ENCODE results near the gene PBX4.
A peak's percentile ranks its signal among the peaks of the same experiment; 100 is the strongest.

PBX4 gene

DNA sequence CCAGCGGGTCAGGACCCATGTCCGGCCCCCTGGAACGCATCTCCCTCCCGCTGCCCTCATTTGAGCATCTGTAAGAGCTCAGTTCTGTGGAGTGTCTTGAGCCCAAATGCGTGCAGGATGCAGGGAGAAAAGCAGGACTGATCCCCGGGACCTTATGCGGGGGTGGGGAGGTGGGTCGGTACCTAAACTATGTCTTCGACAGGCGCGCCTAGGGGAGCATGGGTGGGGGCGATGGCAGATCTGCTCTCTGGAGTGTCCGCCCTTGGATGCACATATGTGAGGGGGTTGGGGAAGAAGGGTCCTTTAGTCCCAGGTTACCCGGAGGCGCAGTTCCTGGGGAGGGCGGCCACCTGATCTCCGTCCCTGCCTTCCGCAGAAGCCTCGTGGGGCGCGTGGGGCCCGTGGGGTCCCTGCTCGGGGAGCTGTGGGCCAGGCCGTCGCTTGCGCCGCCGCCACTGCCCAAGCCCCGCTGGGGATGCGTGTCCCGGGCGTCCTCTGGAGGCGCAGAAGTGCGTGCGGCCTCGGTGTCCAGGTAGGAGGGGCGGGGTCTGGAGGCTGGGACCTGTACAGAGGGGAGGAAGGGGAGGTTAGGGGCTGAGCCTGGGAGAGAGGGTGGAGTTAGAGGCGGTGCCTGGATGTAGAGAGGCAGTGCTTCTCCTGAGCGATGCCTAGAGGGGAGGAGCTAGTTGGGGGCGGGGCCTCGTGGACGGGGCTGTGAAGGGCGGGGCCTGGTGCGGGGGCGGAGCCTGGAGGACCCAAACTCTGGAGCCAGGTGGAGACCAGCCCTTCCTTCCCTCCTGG is 77.6 kb downstream of the PBX4 start:
- peak; percentile 38 for DNase-seq (ENCODE audit: low read depth, low spot score)

DNA sequence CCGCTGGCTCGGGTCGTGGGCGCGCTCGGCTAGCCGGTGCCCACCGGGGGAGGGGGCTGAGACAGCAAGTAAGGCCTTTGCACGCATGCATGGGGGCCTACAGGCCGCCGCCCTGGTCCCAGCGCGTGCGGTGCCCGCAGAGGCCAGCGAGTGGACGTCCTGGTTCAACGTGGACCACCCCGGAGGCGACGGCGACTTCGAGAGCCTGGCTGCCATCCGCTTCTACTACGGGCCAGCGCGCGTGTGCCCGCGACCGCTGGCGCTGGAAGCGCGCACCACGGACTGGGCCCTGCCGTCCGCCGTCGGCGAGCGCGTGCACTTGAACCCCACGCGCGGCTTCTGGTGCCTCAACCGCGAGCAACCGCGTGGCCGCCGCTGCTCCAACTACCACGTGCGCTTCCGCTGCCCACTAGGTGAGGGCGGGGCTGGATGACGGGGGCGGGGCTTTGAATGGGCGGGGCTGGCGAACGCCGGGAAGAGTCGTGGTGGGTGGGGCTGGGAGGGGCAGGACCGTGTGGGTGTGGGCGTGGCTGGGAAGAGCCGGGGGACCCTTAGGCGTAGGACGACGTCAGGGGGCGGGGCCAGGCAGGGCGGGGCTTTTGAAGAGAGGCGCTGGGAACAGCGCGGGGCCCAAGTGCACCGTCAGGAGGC is 78.3 kb downstream of the PBX4 start:
- DNase-seq (ENCODE audit: low read depth, low spot score), result peak; percentile 26

DNA sequence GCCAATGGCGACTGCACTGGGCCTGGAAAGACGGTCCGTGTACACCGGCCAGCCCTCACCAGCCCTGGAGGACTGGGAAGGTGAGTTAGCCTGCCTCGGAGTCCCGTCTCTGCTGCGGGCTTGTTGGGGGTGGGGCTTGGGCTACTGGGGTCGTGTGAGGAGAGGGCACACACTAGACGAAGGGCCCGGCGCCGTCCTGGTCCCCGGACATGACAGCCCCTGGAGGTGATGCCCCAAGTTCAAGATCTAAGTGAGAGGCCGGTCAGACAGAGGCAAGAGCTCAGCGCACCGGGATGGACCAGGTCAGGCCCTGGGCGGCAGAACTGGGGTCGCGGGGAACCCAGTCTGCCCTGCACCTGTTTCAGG is 78.8 kb downstream of the PBX4 start:
- no peak for DNase-seq (ENCODE audit: low read depth, low spot score)

DNA sequence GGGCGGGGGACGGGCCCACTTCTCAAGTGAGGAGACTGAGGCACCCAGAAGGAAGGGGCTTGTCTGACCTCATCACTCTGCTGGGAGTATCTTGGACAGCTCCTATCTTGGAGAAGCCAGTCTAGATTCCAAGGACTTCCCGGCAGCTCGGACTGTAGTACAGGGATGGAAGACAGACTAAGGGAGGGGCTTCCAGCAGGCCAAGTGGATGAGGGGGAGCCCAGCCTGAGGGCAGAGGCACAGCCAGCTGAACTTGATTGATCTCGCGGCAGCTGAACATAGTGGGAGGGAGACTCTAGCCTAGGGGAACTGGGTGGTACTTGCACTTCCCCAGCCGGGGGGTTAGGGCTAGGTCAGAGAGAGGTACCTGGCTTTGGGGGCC is 79.7 kb downstream of the PBX4 start:
- no peak for DNase-seq (ENCODE audit: low read depth, low spot score)

DNA sequence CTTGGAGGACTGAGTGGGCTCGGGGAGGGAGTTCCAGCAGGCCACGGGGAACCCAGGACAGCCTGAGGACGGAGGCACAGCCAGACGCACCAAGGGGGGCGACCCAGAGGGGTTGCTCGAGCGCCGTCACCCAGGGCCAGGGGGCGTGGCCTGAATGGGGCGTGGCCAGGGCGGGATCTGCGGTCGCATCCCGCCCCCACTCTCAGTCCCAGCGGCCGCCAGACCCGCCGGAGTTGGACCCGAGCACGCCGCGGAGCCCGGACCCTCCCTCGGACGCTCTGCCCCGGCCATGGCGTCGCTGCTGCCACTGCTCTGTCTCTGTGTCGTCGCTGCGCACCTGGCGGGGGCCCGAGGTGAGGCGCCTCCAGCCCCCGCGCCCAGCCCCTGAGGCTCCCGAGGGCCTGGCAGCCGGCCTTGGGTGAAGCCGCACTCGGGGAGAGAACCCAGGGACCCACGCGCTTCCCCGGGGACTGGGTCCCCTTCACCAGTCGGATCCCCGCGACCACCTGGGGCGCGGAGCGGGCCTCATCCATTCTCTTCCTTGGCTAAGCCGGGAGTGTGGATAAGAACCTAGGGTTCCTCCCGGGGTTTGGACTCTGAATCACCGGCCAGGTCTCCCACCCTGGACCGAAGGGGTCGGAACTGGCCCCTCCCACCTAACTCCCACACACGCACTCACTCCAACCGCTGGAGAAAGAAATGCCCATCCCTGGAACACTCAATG is 80.3 kb downstream of the PBX4 start, which contains the start of gene CILP2:
Gene CILP2, plus strand, starts transcription at position 205 of the 724 bp plus-strand sequence. Its CDS starts 85 bp downstream, at position 290.
- DNase-seq (ENCODE audit: low read depth, low spot score), result no peak

DNA sequence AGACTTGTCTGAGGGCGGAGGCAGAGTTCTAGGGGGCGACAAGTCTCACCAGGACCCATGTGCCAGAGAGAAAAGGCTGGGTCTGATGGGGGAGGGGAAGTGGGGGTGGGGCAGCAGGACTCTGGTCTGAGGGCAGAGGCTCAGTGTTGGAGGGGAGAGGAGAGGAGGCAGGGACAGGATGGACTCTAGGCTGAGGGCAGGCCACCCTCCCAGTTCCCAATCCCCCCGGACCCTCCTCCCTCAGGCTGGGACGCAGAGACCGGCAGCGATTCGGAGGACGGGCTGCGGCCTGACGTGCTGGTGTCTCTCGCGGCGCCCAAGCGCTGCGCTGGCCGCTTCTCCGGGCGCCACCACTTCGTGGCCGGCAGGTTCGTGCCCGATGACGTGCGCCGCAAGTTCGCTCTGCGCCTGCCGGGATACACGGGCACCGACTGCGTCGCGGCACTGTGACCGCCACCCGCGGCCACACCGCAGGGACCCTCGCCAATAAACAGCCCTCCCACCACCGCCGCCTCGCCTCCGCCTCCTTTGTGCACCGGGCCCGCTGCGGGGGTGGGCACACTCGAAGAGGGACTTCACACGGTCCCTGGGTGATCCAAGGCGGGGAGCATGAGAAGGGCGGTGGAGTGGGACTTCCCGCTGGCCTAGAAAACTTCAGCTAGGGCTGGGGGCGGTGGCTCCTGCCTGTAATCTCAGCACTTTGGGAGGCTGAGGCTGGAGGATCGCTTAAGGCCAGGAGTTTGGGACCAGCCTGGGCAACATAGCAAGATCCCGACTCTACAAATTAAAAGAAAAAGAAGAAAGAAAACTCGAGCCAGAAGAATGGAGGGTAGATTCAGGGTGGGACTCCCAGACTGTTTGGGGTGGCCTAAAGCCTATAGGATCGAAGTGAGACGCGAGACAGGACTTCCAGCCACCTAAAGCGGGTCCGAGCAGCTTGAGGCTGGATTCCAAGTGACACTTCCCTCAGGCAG is 81.1 kb downstream of the PBX4 start:
- no peak for DNase-seq (ENCODE audit: low read depth, low spot score)

DNA sequence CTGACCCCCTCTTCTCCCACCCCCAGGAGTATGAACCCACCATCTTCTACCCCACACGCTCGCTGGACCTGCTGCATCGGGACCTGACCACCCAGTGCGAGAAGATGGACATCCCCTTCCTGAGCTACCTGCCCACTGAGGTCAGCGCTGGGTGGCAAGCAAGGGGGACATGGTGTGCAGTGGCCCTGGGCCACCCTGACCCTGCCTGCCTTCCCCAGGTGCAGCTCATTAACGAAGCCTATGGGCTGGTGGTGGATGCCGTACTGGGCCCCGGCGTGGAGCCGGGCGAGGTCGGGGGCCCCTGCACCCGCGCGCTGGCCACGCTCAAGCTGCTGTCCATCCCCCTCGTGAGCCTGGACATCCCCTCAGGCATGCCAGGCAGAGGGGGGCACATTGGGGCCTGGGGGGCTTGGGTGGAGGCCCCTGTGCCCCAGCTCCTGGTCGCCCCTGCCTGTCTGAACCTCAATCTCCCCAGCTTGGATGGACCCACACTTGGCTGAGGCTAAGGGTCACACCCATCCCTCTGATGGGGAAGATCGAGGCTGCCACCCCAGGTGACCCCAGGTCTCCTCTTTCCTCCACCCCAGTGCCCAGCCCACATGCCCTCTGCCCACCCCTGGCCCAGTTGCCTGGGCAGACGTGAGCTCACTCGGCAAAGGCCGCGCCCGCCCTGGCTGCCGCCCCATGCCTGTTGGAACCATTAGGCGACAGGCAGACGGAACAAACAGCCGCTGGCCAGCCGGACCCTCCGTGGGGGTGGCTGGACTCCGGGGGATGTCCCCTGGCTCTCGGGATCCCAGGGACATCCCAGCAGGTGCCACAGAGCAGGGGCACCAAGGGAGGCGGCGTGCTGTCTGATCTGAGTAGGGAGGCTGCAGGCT is 82.9 kb downstream of the PBX4 start:
- DNase-seq (ENCODE audit: low read depth, low spot score), result no peak

DNA sequence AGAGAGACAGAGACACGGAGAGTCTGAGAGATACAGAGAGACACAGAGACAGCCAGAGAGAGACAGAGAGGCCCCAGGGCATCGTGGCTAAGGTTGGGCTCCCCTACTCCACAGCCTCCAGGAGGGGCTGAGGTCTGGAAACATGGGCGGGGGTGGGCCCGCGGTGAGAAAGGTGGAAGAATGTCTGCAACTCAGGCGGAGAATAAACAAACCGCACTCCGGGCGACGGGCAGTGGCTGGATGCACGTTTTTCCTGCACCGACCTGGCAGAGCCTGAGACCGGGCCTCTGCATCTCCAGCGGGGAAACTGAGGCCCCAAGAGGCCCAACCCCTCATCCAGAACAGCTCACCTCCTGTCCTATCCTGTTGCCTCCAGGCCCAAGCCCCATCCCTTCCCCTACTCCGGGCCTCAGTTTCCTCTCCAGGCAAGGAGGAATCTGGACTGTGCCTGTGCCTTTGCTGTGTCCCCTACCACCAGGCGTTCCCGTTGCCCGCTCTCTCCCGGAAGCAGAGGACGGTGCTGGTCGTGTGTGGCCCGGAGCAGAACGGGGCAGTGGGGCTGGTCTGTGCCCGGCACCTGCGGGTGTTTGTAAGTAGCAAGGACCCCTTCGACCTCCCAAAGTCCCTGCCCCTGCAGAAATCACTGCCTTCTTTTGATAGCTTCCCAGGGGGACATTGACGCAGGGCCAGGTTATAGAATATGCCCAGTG is 83.8 kb downstream of the PBX4 start:
- no peak for DNase-seq (ENCODE audit: low read depth, low spot score)

DNA sequence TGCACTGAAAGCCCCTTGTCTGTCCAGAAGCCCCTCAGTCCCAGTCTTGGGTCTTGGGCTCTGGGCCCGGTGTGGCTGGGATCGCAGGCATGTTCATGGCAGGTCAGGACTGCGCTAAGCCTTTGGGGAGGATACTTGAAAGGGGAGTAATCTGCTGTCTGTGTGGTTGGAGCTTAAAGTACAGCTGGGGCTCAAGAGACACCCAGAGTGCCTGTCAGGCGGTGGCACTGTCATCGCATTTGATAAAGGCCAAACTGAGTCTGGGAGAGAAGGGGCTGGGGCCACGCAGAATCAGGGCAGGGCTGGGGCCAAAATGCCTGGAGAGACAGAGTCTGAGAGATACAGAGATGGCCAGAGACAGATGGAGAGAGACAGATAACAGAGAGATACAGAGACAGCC is 84.6 kb downstream of the PBX4 start:
- DNase-seq (ENCODE audit: low read depth, low spot score), result no peak

DNA sequence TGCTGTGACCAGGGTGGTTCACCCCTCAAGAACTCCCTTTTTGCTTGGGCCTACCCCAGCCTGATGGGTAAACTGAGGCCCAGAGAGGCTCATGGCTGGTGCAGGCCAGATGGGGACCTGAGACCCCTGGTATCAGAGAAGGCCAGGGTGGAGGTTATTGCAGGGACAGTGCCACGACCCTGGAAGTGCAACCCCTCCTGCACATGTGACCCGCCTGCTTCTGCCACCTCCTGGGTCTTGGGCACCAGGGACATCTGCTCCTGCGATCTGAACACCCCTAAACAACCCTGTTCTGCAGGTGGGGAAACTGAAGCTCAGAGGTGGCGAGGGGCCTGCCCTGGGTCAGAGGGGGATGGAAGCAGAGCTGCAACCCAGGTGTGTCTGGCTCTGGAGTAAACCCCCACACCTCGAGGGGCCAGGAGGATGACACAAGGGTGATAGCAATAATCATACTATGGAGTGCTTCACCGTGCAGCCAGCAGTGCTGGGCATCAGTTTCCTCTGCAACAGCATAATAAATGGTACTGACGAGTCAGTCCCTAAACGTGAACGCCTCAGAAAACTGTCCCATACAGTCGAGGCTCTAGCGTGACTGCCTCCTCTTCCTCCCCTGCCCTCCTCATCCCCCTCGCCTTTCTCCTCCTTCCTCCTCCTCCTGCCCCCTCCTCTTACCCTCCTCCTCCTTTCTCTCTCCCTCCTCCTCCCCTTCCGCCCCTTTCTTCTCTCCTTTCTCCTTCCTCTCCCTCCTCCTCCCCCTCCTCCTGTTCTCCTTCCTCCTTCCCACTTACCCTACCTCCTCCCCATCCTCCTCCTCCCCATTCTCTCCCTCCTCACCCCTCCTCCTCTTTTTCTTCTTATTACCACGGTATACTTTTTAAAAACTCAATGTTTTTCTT is 85.4 kb downstream of the PBX4 start:
- DNase-seq (ENCODE audit: low read depth, low spot score), result no peak

DNA sequence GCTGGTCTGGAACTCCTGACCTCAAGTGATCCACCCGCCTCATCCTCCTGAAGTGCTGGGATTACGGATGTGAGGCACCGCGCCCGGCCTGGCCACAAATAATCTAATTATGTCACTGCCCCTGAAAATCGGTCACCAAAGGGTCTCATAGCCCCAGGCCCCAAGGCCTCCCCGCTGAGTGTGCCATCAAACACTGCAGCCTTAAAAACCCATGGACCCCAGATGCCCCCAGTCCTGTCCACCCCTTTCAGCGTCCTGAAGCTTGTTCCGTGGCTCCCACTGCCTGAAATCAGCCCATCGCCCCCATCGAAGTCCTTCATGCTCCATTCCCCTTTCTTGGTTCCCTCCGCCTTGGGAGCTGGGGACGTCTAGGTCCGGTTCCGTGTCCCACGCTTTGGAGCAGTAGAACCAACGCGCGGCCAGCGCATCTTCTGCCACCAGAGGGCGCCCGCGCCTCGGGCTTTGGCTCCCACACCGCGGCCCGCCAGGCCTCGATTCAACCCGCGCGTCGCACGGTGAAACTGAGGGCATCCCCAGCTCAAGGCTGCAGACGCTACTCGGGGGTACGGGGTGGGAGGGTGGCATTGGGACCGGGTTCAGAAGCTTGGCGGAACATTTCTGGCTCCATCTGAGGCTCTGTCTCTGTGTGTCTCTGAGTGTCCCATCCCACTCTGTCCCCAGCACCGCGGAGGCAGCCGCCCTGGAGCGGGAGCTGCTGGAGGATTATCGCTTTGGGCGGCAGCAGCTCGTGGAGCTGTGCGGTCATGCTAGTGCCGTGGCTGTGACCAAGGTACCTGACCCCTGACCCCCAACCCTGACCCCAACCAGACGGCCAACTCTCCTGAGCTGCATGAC is 86.3 kb downstream of the PBX4 start:
- DNase-seq (ENCODE audit: low read depth, low spot score), result peak; percentile 76

DNA sequence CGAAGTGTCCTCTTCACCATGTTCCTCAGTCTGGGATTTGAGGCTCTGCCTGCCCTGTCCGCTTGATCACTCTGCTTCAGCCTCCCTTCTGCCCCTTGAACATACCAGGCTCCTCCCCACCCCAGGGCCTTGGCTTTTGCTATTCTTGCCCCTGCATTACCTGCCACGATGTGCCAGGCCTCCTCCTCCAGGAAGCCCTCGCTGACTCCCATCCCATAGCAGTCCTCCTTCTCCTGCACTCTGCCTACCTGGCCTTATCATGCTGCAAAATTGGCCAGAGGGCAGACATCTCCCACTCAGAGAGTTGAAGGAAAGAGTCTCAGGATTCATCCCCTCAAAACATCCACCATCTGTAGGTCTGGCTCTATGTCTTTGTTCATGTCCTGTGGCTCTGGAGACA is 87.6 kb downstream of the PBX4 start:
- no peak for DNase-seq (ENCODE audit: low read depth, low spot score)

DNA sequence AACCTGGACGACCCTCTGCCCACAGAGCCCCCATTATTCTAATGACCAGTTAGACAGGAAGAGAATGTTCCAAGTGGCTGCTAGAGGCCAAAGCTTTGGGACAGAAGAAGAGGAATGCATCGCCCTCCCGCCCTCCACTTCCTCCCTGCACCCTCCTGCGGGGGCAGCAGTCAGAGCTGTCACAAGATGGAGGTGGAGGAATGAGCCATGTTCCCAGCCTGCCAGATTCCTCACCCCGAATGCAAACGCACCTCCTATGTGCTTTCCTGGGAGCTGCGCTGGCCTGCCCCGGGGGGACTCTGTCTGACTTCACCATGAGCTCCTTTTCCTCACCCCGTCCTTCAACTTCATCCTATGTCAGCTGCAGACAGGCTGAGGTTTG is 88.1 kb downstream of the PBX4 start:
- no peak for DNase-seq (ENCODE audit: low read depth, low spot score)

DNA sequence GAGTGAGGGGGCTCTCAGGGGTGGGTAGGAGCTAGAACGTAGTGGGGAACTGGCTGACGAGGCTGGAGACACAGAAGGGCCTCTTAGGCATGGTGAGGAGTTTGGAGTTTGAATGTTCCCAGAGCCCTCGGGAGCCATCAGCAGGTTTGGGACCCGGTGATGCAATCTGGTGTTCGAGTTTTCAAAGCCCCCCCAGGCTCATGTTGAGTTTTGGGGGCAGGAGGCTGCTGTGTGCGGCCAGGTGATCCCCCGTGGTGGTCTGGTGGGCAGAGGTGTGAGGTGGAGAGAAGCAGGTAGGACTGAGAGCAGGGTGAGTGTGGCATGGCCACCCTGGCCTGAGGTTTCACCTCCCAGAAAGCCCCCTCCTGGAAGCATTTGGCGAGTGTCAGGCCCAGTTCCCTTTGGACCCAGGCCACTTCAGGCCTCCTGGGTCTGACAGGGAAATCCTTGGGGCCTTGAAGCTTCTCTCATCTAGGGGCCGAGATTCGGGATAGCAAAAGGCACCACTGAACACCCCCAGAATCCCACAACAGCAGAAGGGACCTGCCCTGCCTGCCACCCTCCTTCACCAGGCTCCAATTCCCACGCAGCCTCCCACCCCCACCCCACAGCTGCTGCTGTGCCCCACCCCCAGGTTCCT is 88.6 kb downstream of the PBX4 start:
- DNase-seq (ENCODE audit: low read depth, low spot score), result no peak

DNA sequence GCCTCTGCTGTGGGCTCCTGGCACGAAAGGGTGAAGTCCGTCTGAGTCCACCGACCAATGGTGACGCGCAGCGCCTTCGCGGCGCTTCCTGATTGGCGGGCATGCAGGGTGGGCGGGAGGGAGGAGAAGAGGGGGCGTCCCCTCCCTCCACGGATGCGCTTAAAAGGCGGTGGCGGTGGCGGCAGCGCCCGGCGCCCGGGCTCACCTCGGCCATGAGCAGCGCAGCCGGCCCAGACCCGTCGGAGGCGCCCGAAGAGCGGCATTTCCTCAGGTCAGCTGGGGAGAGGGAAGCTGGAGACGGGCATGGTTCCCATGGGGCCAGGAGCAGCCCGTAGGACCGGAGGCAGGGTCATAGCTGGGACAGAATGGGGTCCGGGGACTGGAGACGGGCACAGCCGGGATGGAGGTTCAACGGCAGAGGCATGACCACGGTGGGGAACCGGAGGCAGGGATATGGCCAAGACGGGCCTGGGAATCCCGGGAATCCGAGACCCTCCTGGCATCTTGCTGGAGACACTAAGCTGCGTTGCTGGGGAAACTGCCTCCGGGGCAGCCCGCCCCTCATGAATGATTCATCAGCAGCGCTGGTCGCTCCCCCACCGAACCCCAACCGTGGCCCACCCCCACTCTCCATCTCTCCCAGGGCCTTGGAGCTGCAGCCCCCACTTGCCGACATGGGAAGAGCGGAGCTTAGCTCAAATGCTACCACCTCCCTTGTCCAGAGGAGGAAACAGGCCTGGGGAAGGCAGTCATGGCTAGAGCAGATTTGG is 89.6 kb downstream of the PBX4 start, which contains the start of gene YJEFN3:
Gene YJEFN3, plus strand, starts transcription at position 191 of the 770 bp plus-strand sequence. Its CDS starts 22 bp downstream, at position 213.
- no peak for DNase-seq (ENCODE audit: low read depth, low spot score)
